HepG2 (cell line): ENCODE data around the gene DBN1. TPM values are rescaled to one million over a fixed set of nuclear protein-coding genes. Genes with fewer than 3 reads are reported as not detected.
A peak's percentile ranks its signal among the peaks of the same experiment; 100 is the strongest.

Experiments used
- ATAC-seq: fragments of 200-7000 bp; cut with Tn5 transposase; 3 replicates; pipeline ENCODE4 v1.9.1; 2020; ENCODE audit warnings: mild to moderate bottlenecking, moderate library complexity
- BruUV-seq: library from RNA; stranded (reverse); fragments of 400-500 nt; replicated peaks from 2 replicates; lab custom pipeline; 2021; lab: Mats Ljungman, UMichigan
- CTCF ChIA-PET: fragments of 300-600 bp; formaldehyde crosslinking; extraction: SDS; loops from one replicate; lab custom pipeline; 2021; ENCODE audit warnings: low total read pairs, inconsistent platforms, low intra/inter-chr PET ratio; lab: Yijun Ruan, JAX
- POLR2A ChIA-PET: fragments of 350-600 bp; sonication (Branson Sonifier 250); formaldehyde crosslinking; loops from one replicate; lab custom pipeline; 2020; ENCODE audit warnings: antibody characterized with exemption, inconsistent platforms; lab: Yijun Ruan, JAX
- DNase-seq: peaks from one replicate; pipeline ENCODE4 v3.0.0-alpha.2; 2015; ENCODE audit warnings: low spot score
- FAIRE-seq: peaks from 3 replicates; lab custom pipeline; 2011; peaks lifted over from hg19 to GRCh38; lab: Jason Lieb, UNC
- H2AFZ ChIP-seq: one replicate; pipeline ENCODE4 v1.6.1; 2011; ENCODE audit warnings: low read length, inconsistent platforms
- H3K27ac ChIP-seq: fragments of 300-600 bp; 3 replicates; pipeline ENCODE4 v1.8.0; 2011; ENCODE audit warnings: mixed run types, mild to moderate bottlenecking, mixed read lengths, low read length, inconsistent platforms; ENCODE audit not compliant: insufficient read depth; ENCODE audit errors: extremely low read length
- H3K27me3 ChIP-seq, 2 experiments: fragments of 200-600 bp in 1 of 2; 2 replicates in 1 of 2; 3 replicates in 1 of 2; pipeline versions ENCODE4 v1.6.0 to v1.8.0; 2011; ENCODE audit warnings: low read length in 2 of 2, mild to moderate bottlenecking in 2 of 2, moderate library complexity in 2 of 2, inconsistent platforms in 1 of 2; ENCODE audit not compliant: insufficient read depth in 2 of 2, control insufficient read depth in 1 of 2
- H3K36me3 ChIP-seq, 2 experiments: fragments of 200-600 bp in 1 of 2; replicated peaks in 1 of 2; 2 replicates in 1 of 2; 3 replicates in 1 of 2; pipeline versions ENCODE4 v1.5.1 to v1.8.0; 2011; ENCODE audit warnings: low read length in 2 of 2, inconsistent platforms in 1 of 2; ENCODE audit not compliant: insufficient read depth in 2 of 2, control insufficient read depth in 1 of 2
- H3K4me1 ChIP-seq: 2 replicates; pipeline ENCODE4 v1.5.1; 2012; ENCODE audit warnings: low read length, inconsistent platforms; ENCODE audit not compliant: insufficient read depth
- H3K4me2 ChIP-seq: 2 replicates; pipeline ENCODE4 v1.6.0; 2011; ENCODE audit warnings: low read depth, low read length, inconsistent platforms
- H3K4me3 ChIP-seq, 3 experiments: fragments of 200-600 bp in 1 of 3; sonication (generic), shearing (Covaris generic) in 1 of 3; replicated peaks in 1 of 3; 2 replicates each; pipeline ENCODE4 v1.5.1; 2011 to 2016; ENCODE audit warnings: low read length in 3 of 3, inconsistent platforms in 2 of 3, low read depth in 2 of 3, mild to moderate bottlenecking in 2 of 3, control low read depth in 1 of 3, mixed read lengths in 1 of 3; ENCODE audit not compliant: insufficient read depth in 1 of 3
- H3K79me2 ChIP-seq: one replicate; pipeline ENCODE4 v1.6.1; 2011; ENCODE audit warnings: low read length, inconsistent platforms; ENCODE audit not compliant: insufficient read depth
- H3K9ac ChIP-seq: 2 replicates; pipeline ENCODE4 v1.6.0; 2011; ENCODE audit warnings: mild to moderate bottlenecking, low read depth, low read length, inconsistent platforms; ENCODE audit not compliant: insufficient read depth
- H3K9me3 ChIP-seq: 2 replicates; pipeline ENCODE4 v1.5.1; 2012; ENCODE audit warnings: mild to moderate bottlenecking, low read length
- H4K20me1 ChIP-seq: 2 replicates; pipeline ENCODE4 v1.6.0; 2011; ENCODE audit warnings: inconsistent platforms, mild to moderate bottlenecking, low read length, moderate library complexity; ENCODE audit not compliant: insufficient read depth
- HOXA3 ChIP-seq: sonication (generic); formaldehyde crosslinking; IDR thresholded peaks from 2 replicates; pipeline ENCODE4 v1.5.0; 2020; ENCODE audit warnings: missing genetic modification reagents
- YY1 ChIP-seq: IDR thresholded peaks from 2 replicates; pipeline ENCODE4 v1.6.1; 2011; ENCODE audit warnings: low read length, low read depth, moderate library complexity, mild to moderate bottlenecking; ENCODE audit not compliant: insufficient read depth, insufficient replicate concordance
- ZNF354B ChIP-seq: sonication (generic); formaldehyde crosslinking; IDR thresholded peaks from 2 replicates; pipeline ENCODE4 v1.8.0; 2022; ENCODE audit warnings: mild to moderate bottlenecking, missing genetic modification reagents
- ZNF768 ChIP-seq: sonication (generic); formaldehyde crosslinking; IDR thresholded peaks from 2 replicates; pipeline ENCODE4 v1.4.0; 2020; ENCODE audit warnings: missing genetic modification reagents
- WGBS: methylation state at CpG from one replicate; pipeline ENCODE4 v1.1.6; 2017; ENCODE audit warnings: low lambda C conversion rate; 5-methylcytosine and 5-hydroxymethylcytosine counted together
- in situ Hi-C: cut with HindIII; loops from 2 replicates; pipeline ENCODE4 v1.10.0; 2017; ENCODE audit warnings: low pct_unique_long_range_greater_than_20kb; ENCODE audit not compliant: extremely low pct_ligation_motif_present
- intact Hi-C: fragments of 100-400 bp; cut with micrococcal nuclease; formaldehyde crosslinking; loops from one replicate; pipeline ENCODE4 v1.10.0; 2022; ENCODE audit not compliant: unreplicated experiment
- polyA plus RNA-seq, 8 experiments: library from polyadenylated mRNA; depleted of rRNA in 3 of 8; stranded (reverse) in 7 of 8; unstranded in 1 of 8; fragments of >200 nt; fragmentation: Illumina TruSeq in 4 of 8; extraction: Trizol in 4 of 8; gene quantifications; 2 replicates each; pipeline versions ENCODE4 v1.2.1 to v1.2.3, GENCODE V29; 2011 to 2016; ENCODE audit warnings: low read depth in 4 of 8, missing spikeins in 1 of 8, mixed read lengths in 1 of 8; ENCODE audit not compliant: insufficient read depth in 1 of 8
- total RNA-seq, 5 experiments: library from RNA; depleted of rRNA; stranded (reverse); fragments of >200 nt; fragmentation: Illumina TruSeq; extraction: Trizol; gene quantifications; 2 replicates each; pipeline ENCODE4 v1.2.3, GENCODE V29; 2016; ENCODE audit warnings: low read depth in 1 of 5
- TF ChIP-seq, protein P1 (sequence below): sonication (generic); formaldehyde crosslinking; IDR thresholded peaks from 2 replicates; pipeline ENCODE4 v1.4.0; 2020; ENCODE audit warnings: missing genetic modification reagents
- TF ChIP-seq, protein P2 (sequence below): sonication (generic); formaldehyde crosslinking; IDR thresholded peaks from 2 replicates; pipeline ENCODE4 v1.8.0; 2022; ENCODE audit warnings: low read depth, missing genetic modification reagents
- TF ChIP-seq, protein P3 (sequence below): sonication (generic); IDR thresholded peaks from 2 replicates; pipeline ENCODE4 v1.6.1; 2016; ENCODE audit warnings: low read depth, borderline replicate concordance

Gene DBN1
- total and polyA plus RNA-seq, 2 of the 13 experiments (the other 11 are each of a cell fraction or from before 2014, with no cell fraction given), result 27.0 to 37.3 TPM

DNA sequence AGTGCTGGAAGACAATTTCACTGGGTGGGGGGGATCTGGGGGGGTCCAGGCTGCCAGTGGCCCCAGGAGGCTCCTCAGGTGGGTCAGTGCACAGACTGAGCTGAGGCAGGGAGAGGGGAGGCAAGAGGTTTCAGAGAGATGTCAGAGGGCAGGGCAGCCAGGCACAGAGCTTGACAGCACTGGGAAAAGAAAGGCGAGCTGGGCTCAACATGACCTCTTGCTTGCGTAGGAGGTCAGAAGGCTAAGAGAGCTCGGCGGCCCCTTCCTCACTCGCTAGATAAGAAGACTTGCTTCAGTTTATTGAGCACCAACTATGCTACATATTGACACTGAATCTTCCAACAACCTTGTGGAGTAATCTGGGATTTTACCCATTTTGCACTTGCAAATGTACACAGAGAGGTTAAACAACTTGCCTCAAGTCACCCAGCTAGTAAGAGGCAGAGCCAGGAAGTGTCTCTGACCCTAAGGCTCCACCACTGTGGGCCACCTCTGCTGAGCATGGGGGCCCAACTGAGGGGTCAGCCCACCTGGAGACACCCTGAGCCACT lies 20.4 kb upstream of the DBN1 start:
- in situ Hi-C loops (no loop called here), intact Hi-C loops (no loop called here)
- no TSS peak for BruUV-seq
- H3K4me2 ChIP-seq, result no peak overlapping the region
- POLR2A ChIA-PET, result interaction anchor here (2.2 kb wide), 1 partner anchor 23 kb away, joined by 4 read pairs; the partner anchor contains the start of gene DDX41
- TF ChIP-seq, protein P1, sequence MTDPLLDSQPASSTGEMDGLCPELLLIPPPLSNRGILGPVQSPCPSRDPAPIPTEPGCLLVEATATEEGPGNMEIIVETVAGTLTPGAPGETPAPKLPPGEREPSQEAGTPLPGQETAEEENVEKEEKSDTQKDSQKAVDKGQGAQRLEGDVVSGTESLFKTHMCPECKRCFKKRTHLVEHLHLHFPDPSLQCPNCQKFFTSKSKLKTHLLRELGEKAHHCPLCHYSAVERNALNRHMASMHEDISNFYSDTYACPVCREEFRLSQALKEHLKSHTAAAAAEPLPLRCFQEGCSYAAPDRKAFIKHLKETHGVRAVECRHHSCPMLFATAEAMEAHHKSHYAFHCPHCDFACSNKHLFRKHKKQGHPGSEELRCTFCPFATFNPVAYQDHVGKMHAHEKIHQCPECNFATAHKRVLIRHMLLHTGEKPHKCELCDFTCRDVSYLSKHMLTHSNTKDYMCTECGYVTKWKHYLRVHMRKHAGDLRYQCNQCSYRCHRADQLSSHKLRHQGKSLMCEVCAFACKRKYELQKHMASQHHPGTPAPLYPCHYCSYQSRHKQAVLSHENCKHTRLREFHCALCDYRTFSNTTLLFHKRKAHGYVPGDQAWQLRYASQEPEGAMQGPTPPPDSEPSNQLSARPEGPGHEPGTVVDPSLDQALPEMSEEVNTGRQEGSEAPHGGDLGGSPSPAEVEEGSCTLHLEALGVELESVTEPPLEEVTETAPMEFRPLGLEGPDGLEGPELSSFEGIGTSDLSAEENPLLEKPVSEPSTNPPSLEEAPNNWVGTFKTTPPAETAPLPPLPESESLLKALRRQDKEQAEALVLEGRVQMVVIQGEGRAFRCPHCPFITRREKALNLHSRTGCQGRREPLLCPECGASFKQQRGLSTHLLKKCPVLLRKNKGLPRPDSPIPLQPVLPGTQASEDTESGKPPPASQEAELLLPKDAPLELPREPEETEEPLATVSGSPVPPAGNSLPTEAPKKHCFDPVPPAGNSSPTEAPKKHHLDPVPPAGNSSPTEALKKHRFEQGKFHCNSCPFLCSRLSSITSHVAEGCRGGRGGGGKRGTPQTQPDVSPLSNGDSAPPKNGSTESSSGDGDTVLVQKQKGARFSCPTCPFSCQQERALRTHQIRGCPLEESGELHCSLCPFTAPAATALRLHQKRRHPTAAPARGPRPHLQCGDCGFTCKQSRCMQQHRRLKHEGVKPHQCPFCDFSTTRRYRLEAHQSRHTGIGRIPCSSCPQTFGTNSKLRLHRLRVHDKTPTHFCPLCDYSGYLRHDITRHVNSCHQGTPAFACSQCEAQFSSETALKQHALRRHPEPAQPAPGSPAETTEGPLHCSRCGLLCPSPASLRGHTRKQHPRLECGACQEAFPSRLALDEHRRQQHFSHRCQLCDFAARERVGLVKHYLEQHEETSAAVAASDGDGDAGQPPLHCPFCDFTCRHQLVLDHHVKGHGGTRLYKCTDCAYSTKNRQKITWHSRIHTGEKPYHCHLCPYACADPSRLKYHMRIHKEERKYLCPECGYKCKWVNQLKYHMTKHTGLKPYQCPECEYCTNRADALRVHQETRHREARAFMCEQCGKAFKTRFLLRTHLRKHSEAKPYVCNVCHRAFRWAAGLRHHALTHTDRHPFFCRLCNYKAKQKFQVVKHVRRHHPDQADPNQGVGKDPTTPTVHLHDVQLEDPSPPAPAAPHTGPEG (CRISPR knock-in tag), result no peak
- TF ChIP-seq HOXA3 (CRISPR knock-in tag) (no peak), YY1 (no peak), ZNF768 (CRISPR knock-in tag) (peak; percentile 88), ZNF354B (CRISPR knock-in tag) (no peak)
- TF ChIP-seq, protein P2, sequence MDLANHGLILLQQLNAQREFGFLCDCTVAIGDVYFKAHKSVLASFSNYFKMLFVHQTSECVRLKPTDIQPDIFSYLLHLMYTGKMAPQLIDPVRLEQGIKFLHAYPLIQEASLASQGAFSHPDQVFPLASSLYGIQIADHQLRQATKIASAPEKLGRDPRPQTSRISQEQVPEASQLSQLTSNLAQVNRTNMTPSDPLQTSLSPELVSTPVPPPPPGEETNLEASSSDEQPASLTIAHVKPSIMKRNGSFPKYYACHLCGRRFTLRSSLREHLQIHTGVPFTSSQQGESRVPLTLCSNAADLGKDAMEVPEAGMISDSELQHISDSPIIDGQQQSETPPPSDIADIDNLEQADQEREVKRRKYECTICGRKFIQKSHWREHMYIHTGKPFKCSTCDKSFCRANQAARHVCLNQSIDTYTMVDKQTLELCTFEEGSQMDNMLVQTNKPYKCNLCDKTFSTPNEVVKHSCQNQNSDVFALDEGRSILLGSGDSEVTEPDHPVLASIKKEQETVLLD (CRISPR knock-in tag), result no peak
- TF ChIP-seq, protein P3, sequence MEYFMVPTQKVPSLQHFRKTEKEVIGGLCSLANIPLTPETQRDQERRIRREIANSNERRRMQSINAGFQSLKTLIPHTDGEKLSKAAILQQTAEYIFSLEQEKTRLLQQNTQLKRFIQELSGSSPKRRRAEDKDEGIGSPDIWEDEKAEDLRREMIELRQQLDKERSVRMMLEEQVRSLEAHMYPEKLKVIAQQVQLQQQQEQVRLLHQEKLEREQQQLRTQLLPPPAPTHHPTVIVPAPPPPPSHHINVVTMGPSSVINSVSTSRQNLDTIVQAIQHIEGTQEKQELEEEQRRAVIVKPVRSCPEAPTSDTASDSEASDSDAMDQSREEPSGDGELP, result no peak
- FAIRE-seq (no peak), ATAC-seq (no peak), DNase-seq (no peak)
- H3K27me3 ChIP-seq, result peaks cover 0 to 9% of the 10 kb centered on the region in 2 experiments; a peak in 2 of 5 replicates
- H3K79me2 ChIP-seq, result no peaks in the 10 kb centered on the region
- H3K4me1 ChIP-seq, result peaks cover 38% of the 10 kb centered on the region
- WGBS, result 88% methylated on average over 4 of the region's 5 CpGs
- peaks cover 15% of the 10 kb centered on the region; the same call in 1 of the 2 replicates for H4K20me1 ChIP-seq
- CTCF ChIA-PET, result interaction anchor here (1.3 to 1.4 kb wide), 2 partner anchors 7 to 38 kb away, joined by 3 to 4 read pairs; no protein-coding TSS in a partner anchor
- no peak overlapping the region for H3K4me3 ChIP-seq
- no peak overlapping the region for H3K9ac ChIP-seq
- no peak overlapping the region for H3K27ac ChIP-seq
- peaks cover 8 to 11% of the 10 kb centered on the region in 2 experiments; a peak in 2 of 5 replicates for H3K36me3 ChIP-seq
- no peak overlapping the region for H2AFZ ChIP-seq
- no peaks in the 10 kb centered on the region for H3K9me3 ChIP-seq
